ENCODE results near the gene NADSYN1.
"Not testable (repeated sequence)": the region's sequence is repeated elsewhere in the genome, so short reads cannot be mapped to it uniquely, and the experiment has no call there.

The NADSYN1 gene

DNA sequence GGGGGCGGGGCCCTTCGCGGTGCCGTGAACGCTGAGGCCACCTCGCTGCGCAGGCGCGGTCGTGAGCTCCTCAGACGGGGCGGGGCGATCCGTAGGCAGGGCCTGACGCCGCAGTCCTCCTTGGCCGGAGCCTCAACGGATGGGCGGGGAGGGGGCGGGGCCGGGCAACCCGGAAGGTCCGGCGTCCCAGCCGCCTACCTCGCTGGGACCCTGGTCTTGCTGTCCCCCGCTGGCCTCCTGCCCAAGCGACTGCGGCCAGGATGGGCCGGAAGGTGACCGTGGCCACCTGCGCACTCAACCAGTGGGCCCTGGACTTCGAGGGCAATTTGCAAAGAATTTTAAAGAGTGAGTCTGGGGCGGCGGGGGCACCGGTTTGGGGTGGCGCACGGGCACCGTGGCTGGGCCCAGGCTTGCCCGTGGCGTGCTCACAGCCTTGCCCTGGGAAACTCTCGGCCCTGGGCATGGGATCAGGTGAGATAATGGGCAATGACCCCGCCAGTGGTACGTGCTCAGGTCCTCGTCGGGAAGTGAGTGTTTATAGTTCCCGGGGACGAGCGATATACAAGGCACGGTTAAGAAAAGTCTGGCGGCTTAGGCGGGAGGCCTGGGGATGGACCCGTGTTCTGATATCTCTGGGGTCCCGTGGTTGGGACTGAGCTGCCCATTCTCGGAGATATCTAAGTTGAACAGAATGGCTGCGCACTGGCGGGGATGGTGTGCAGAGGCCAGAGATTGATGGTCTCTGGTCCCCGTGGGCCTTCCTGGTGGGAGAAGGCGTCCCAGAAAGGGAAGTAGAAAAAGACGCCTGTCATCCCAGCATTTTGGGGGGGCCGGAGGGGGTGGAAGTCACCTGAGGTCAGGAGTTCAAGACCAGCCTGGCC lies at the start of gene NADSYN1:
NADSYN1 (plus strand) TSS at position 167 of the 881 bp plus-strand sequence; CDS start at position 261, 94 bp downstream.
- DNase-seq: peak; percentile 99

DNA sequence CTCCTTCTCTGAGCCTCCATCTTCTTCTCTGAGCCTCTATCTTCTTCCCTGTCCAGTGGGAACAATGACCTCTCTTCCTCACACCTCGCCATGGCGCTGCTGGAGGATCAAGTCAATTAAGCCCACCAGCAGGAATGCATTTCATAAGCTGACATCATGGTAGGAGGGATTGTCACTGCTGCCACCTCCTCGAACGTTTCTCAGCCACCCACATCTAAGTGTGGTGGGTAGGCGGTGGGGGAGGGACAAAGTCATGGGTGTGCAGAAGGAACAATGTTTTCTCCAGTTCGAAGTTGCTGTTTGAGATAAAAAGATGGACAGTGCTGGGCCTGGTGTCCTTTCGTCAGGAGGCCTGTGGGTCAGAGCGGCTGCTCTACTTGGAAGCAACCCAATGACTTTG lies 48.8 kb upstream of the NADSYN1 start:
- DNase-seq: no peak

DNA sequence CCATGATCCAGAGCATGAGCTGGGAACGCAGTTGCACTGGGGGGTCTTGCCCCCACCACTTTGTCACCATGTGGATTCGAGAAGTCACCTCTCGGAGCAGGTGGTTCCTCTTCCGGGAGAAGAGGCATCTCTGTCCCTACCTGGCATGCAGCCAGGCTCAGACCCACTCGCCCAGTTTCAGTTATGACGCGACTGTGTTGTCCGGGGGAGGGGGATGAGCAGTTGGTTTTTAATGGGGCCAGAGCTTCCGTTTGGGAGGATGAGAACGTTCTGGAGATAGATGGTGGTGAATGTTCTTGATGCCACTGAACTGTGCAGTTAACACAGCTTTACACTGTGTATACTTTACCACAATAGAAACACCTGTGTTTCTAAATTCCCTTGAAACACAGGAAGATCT lies 46.3 kb upstream of the NADSYN1 start:
- no peak for DNase-seq

DNA sequence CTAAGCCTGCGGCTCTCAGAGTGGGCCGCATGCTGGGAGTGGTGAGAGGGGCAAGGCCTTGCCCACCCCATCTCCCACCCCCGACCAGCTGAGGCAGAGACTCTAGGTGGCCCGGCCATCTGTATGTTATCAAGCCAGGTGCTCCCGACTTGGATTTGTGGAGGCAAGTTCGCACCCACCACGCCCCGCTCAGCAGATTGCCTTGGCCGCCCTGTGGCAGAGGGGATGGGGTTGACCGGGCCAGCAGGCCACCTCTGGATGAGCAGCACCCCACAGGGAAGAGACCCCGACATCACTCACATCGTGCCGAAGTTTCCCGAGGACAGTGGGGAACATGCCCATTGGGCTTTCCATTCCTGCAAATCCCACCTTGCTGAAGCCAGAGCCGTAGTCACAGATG lies 45.6 kb upstream of the NADSYN1 start:
- no peak for DNase-seq

DNA sequence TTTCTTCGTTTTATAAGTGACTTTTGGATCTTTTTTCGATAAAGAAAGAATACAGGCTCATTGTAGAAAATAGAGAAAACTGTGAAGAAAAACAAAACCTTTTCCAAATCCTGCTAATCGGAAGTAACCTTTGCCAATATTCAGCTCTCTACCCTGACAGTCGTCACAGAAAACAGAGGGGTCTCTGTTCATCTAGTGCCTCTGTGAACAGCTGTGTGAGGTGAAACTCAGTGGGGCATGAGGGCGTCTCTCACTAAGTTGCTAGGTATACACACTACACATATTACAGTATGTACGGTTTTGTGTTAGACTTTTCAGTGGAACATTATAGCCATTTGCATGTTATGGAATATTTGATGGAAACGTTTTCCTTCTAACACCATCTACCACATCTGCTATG lies 44.2 kb upstream of the NADSYN1 start:
- DNase-seq: no peak

DNA sequence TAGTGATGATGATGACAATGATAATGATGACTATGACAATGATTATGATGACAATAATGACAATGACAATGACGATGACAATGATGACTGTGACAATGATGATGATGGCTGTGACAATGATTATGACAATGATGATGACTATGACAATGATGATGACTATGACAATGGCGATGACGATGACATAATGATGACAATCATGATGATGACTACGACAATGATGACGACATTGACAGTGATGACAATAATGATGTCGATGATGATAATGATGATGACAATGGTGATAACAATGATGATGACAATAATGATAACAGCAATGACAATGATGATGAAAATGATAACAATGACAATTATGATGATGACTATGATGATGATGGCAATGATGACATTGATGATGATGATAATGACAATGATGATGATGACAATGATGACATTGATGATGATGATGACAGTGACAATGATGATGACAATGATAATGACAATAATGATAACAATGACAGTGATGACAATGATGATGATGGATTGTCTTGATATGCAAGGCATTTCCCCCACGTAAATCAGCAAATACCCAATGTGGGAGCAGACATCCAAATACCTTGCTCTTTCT lies 42.5 kb upstream of the NADSYN1 start:
- peak; percentile 2 for DNase-seq

DNA sequence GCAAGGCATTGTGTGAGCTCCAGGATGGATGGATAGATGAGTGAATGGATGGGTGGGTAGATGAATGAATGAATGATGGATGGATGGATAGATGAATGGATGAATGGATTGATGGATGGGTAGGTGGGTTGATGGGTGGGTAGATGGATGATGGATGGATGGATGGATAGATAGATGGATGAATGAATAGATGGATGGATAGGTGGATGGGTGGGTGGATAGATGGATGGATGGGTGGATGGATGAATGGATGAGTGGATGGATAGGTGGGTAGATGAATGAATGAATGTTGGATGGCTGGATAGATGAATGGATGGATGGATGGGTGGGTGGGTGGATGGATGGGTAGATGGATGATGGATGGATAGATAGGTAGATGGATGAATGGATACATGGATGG lies 38.4 kb upstream of the NADSYN1 start:
- DNase-seq: no peak

DNA sequence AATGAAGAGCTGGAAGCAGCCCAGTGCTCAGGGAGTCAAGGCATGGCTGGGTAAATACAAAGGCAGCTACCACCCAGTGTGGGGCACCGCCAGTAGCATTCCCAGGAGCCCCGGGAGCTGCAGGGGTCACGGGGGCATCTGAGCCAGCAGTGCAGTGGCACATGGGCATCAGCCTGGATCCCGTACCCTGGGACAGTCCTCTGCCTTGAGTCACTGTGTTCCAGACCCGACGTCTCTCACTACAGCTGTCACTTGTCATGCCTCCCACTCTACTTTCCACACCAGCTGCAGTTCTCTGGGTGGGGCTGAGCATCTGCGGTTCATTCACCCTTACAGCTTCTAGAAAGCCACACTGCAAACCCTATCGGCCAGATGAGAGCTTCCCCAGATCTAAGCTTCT lies 34.4 kb upstream of the NADSYN1 start:
- no peak for DNase-seq

DNA sequence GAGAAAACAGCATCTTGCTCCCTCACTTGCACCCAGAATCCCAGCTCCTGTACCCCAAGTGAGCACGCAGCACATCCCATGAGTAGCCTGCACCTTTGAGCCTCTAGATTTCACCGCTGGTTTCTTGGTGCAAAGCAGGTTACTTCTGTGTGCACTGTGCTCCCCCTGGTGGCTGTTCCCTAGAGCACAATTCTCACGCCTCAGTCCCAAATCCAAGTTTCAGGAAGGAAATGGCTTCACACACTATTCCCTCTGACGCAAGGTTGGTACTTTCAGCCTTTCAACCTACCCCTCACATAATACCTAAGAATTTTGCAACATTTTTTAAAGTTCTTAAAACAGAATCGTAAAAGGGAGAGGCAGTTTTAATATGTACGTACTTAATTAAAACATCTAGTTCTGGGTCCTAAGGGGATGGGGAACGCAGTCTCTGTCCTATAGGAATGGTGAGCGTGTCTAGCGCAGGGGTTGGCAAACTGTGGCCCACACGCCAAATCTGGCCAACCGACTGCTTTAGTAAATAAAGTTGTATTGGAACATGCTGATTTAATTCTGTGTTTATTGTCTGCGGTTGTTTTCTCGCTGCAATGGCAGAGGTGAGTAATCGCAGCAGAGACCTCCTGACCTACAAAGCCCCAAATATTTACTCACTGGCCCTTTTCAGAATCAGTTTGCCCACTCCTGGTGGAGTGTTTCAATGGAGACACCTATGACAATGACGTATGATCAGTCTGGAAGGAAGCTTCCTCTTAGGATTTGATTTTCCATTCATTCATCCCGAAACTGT lies 32.4 kb upstream of the NADSYN1 start:
- peak; percentile 53 for DNase-seq

DNA sequence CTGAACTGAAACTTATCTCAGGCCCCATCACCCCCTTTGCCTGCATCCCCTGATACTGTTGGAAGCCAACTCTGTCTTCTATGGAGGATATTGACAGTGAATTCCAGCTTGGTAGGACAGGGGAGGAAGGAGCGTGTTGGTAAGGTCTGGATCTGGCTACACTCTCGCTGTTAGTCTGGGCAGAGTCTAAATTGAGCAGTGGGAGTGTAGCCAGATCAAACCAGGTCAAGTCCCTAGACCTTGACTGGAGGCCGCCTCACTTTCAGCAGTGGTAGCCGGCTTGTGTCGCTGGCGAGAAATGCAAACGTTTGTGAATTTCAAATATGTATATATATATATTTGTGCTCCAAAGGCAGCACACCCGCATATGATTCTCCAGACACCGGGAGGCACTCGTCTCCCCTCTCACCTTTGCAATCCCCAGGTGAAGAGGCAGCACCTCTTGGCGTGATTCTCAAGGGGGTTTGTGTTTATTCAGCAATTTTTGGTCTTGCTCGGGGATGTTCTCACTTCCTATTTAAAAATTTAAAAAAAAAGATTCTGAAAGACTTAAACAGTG lies 31.5 kb upstream of the NADSYN1 start:
- no peak for DNase-seq

DNA sequence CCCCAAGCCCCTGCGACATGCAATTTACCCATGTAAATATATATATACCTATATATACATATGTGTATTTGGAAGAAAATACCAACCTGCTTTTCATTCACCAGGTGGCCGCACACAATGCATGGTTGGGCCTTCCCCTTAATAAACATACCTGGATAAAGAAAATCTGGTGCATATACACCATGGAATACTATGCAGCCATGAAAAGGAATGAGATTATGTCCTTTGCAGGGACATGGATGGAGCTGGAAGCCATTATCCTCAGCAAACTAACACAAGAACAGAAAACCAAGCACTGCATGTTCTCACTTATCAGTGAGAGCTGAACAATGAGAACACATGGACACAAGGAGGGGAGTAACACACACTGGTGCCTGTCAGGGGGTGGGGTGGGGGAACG lies 30.7 kb upstream of the NADSYN1 start:
- DNase-seq: not testable (repeated sequence)

DNA sequence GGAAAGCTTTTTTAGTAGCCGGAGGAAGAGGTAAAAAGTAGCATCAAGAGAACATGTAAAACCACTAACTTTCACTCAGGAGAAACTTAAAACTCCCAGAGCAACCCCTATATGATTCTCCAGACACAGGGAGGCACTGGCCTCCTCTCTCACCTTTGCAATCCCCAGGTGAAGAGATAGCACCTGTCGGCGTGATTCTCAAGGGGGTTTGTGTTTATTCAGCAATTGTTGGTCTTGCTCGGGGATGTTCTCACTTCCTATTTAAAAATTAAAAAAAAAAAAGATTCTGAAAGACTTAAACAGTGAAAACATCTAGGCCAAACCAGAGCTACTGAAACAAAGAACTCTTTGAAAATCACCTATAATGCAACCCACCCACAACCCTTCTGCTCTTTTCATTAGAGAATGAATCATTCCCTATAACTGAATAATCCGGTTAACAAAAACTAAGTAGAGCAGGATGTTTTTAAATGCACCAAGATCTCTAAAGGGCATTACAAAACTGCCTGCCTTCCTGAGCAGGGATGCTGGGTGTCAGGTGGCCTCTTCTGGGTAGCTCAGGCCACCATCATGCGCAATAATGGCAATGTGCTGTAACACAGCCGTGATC lies 29.7 kb upstream of the NADSYN1 start:
- no peak for DNase-seq

DNA sequence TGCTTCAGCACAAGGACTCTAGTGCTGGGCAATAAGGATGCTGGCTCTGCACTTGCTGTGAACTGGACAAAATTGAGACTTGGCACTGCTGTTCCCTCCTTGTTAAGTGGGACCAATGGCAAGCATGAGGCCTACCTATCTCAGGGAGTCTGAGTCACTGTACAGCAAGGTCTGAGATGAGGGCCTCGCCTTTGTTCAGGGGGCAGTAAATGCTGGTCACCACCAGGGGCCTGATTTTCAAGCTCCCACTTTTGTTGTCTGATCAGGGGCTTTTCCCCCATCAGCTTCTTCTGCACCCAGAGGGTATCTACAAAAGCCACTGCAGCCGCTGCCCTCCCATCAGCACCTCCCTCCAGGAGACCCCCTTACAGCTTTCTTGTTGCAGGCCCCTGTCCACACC lies 27.6 kb upstream of the NADSYN1 start:
- DNase-seq: no peak

DNA sequence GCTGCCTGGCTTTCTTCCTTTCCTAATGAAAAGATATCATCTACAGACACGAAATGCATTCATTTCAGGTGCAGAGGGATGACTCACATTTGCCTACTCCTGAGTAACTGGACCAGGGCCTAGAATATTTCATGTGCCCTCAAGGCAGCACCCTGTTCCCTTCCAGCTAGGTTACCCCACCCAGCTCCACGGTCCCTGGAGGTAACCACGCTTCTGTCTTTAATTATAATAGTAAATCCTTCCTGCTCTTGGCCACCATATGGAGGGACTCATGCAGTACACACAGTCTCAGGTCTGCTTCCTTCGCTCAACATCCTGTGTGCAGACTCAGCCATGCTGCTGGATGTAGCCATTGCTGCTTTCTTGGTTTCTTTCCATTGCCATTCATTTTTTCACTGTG lies 27.1 kb upstream of the NADSYN1 start:
- no peak for DNase-seq

DNA sequence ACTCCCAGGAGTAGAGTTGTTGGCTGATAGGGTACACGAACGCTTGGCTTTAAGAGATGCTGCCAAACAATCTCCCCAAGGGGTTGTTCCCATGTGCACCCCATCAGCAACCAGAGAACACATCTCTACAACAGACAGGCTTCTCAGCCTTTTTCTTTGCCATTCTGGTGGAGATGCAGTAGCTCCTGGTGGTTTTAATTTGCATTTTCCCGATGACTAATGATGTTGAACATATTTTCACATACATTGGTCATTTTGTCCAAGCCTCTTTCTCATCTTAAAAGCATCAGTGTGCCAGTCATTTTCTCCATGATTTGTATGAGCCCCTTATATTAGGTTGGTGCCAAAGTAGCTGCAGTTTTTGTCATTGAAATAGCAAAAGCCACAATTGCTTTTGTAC lies 26.6 kb upstream of the NADSYN1 start:
- DNase-seq: no peak

DNA sequence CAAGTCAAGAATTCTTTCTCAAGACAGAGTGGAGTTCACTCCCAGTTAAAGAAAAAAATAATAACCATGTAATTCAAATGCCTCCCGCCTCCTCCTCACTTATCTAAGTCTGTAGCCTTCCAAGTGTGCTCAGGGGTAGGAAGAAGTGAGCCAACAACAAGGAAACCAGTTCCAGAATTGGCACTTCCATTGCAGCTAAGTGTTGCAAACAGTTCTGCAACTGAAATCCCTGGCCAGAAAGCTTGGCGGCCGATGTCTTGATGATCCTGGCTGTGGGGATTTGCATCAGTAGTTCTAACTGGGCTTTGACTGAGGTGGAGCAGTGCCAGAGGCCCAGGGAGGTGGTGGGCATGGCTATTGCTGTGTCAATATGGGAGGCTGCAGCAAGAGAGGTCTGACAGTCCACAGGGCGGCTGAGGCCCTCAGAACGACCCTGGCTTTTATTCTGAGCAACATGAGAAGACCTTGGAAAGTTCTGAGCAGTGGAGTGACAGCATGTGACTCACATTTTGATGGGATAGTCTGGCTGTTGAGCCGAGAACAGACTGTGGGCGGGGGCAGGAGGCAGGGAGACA lies 24.1 kb upstream of the NADSYN1 start:
- DNase-seq: no peak

DNA sequence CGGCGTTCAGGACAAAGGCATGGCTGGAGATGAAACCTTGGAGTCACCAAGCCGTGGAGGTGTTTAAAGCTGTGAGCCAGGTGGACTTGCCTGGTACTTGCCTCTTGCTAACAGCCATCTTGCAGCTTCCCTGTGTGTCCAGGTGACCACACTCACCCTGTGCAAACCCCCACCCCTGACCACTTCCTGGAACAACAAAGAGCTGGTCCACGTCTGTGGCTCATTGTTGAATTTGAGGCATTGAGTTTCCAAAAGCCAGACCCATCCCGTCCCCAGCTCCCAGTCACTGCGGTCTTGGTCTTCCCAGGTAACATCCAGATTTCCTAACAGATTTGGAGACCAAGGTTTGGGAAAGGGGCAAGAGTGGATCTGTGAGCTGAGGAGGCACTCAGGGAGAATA lies 23.3 kb upstream of the NADSYN1 start:
- no peak for DNase-seq

DNA sequence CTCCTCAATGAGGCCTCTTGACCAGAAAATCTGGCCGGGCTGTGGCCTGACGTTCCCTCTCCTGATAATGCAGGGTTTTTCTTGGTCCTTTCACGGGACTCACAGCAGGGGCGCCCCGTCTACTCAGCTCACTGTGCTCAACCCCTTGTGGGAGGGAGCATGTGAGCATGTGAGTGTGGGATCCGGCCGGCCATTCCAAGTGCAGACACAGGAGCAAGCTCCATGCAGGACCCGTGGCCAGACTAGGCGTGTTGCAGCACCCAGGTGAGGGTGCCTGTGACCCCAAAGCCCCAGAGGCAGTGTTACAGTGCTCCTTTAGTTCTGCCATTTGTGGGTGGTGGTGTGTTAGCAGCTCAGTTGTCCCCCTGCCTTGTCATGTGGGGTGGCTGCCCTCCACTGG lies 22.8 kb upstream of the NADSYN1 start:
- no peak for DNase-seq

DNA sequence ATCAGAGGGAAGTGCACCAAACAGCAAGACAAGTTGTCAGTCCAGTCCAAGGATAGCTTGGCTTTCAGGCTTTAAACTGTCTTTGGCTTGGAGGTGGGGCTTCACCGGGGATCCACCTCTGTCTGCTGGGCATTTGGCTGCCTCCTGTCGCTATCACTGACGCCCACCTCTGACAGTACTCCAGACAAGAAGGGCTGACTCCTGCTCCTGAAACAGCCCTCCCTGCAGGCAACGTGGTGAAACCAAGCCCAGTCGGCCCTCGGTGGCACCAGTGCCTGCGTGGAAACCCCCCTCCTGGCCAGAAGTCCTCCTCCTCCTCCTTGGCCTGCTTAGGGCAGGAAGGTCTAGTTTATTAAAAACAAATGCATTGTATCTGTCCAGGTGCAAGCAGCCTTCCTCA lies 21.7 kb upstream of the NADSYN1 start:
- no peak for DNase-seq

DNA sequence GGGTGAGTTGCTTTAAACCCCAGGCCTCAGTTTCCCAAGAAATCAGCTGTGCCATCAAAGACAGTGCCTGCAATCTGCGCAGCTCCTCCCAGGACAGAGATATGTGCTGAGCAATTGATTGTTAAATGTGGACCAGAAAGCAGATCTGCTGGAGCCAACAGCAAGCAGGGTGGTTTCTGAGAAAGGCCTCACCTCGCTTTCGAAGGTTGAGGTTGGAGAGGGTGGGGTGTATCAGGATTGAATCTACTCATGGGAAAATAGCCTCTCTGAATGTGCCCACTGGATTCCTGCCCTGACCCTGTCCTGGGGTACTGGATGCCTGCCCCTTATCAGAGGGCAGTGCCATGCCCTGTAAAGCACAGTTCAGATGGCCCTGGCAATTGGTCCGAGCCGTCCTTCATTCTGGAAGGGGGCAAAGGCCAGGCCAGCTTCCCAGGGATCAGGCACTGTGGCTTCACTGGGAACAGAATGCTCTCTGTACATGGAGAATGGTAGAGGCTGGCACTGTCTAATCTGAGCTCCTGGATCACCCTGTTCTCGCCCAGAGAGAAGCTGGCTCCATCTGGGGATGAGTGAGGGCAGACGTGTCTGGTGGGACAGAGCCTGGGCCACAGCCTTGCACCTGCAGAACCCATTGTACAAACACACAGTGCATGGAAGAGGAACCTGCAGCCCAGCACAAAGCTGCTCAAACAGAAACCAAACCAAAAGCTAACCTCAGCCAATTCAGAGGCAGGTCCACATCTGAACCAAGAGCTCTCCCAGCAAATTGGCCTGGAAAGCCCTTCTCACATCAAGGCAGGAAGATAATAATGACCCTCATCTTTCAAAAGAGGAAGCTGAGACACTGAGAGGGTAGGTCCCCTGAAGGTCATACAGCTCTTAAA lies 20.0 kb upstream of the NADSYN1 start:
- DNase-seq: no peak

DNA sequence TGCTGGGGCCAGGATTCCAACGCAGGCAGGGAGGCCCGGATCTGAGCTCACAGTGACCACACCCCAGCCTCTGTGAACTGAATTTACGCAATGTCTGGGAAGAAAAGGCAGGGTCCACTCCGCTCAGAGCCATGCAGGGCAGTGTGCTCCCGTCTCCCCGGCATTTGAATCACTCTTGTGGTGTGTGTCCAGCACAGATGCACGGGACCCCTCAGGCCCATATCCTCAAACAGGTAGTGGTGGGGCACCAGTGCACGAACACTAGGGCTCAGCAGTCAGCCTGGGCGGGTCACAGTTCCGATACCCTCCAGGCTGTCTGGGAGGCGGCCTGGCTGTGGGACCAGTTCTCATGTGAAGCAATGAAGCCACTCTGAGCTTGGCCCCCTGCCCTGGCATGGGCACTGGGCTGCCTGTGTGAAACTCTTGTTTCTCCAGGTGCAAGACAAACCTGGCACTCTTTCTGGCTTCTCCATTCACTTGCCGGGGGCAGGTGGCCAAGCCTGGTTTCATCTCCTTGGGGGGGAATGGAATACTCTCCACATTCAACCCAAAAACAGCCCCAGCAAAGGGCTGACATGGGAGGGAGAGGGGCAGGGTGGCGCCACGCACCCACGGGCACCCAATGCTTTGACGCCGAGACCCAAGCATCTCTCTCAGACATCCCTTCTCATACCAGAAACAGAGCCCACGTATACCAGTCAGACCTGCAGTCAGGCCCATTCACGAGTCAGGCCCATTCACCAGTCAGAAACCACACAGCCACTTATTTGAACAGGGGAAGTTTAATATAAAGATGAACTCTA lies 19.2 kb upstream of the NADSYN1 start:
- DNase-seq: no peak
